ENCODE results near the gene SNTG2. TPM values are rescaled to one million over a fixed set of nuclear protein-coding genes. Genes with fewer than 3 reads are reported as not detected.

Gene SNTG2
- total and polyA plus RNA-seq, 10 of the 15 experiments (the other 5 are each of a cell fraction or from before 2014, with no cell fraction given) = not detected

GRCh38 chr2:1156059-1156458, 205.4 kb downstream of the SNTG2 start:
- Histone ChIP-seq H3K79me2 (ENCODE audit: control insufficient read depth, insufficient read depth, low read length) (no peaks in the 10 kb centered on the region), H3K9ac (ENCODE audit: control insufficient read depth, insufficient read depth, low read length) (no peak overlapping the region), H4K20me1 (ENCODE audit: control insufficient read depth, insufficient read depth) (no peaks in the 10 kb centered on the region), H3K9me3 (replicated peaks; ENCODE audit: control insufficient read depth, insufficient read depth, low read length) (no peaks in the 10 kb centered on the region; the same call in 2 of the 3 replicates), H2AFZ (ENCODE audit: control insufficient read depth, low read depth, low read length) (no peak overlapping the region), H3K36me3 (ENCODE audit: control insufficient read depth in 2 of 2, insufficient read depth in 2 of 2, low read length in 1 of 2) (no peaks in the 10 kb centered on the region), H3K27ac (ENCODE audit: control insufficient read depth, insufficient read depth) (no peak overlapping the region), H3K27me3 (replicated peaks in 1 of 2; ENCODE audit: control insufficient read depth in 2 of 2, insufficient read depth in 2 of 2, low read length in 1 of 2) (no peaks in the 10 kb centered on the region), H3K4me2 (ENCODE audit: control insufficient read depth, insufficient read depth) (no peak overlapping the region), H3K4me1 (ENCODE audit: control insufficient read depth, insufficient read depth, low read length) (no peaks in the 10 kb centered on the region), H3K4me3 (no peak overlapping the region)
- ChIA-PET SMC1A (ENCODE audit: uncharacterized antibody, unreplicated experiment) (no interaction called here), CTCF (no interaction called here), POLR2A (no interaction called here), RAD21 (ENCODE audit: unreplicated experiment) (no interaction called here)
- DNase-seq (ENCODE audit: low read depth, low spot score) (no peak), ATAC-seq (no peak), FAIRE-seq (no peak)
- TF ChIP-seq BCL3 (IDR thresholded peaks at IDR 0.05; ENCODE audit: borderline replicate concordance, insufficient read depth, low read depth, low read length, poor library complexity, severe bottlenecking) (no peak), CHD2 (IDR thresholded peaks at IDR 0.05; ENCODE audit: borderline replicate concordance, low read depth, low read length) (no peak), ETV6 (conservative IDR thresholded peaks at IDR 0.05 in 1 of 2, IDR thresholded peaks at IDR 0.05 in 1 of 2; ENCODE audit: borderline replicate concordance in 1 of 2, low read depth in 1 of 2) (no peak), ESRRA (IDR thresholded peaks at IDR 0.05; ENCODE audit: low read length) (no peak), KLF5 (IDR thresholded peaks at IDR 0.05; ENCODE audit: partially characterized antibody) (no peak), RAD21 (IDR thresholded peaks at IDR 0.05; ENCODE audit: insufficient read depth, low read depth, low read length) (no peak), TAF1 (IDR thresholded peaks at IDR 0.05; ENCODE audit: borderline replicate concordance, low read depth, low read length) (no peak), IKZF1 (conservative IDR thresholded peaks at IDR 0.05) (no peak), HDGF (IDR thresholded peaks at IDR 0.05) (no peak), RFX5 (IDR thresholded peaks at IDR 0.05; ENCODE audit: low read depth, low read length) (no peak), RAD51 (IDR thresholded peaks at IDR 0.05) (no peak), IRF3 (IDR thresholded peaks at IDR 0.05) (no peak), ATF7 (IDR thresholded peaks at IDR 0.05; ENCODE audit: low read depth) (no peak)
- WGBS (ENCODE audit: insufficient coverage, insufficient replicate concordance, low lambda C conversion rate, missing lambda C conversion rate) = 26% methylated on average over 7 of the region's 7 CpGs
- in situ Hi-C loops (cut with MboI) = no loop called here
- intact Hi-C loops (cut with micrococcal nuclease; ENCODE audit: unreplicated experiment) = no loop called here
- no TSS peak for BruUV-seq (replicated peaks)
